ENCODE measurements around the gene FAM170B. TPM values are rescaled to one million over a fixed set of nuclear protein-coding genes. Genes with fewer than 3 reads are reported as not detected.

The FAM170B gene
- total RNA-seq, 5 donors from 2014 or later (not counting 1 experiment from before 2014, with no cell fraction given): 0.16 TPM; not detected in 4

- Histone ChIP-seq H3K27me3 (replicated peaks in 1 of 2; ENCODE audit: control insufficient read depth in 2 of 2, extremely low read depth in 1 of 2, insufficient read depth in 2 of 2, low read length in 1 of 2) (peaks cover 0 to 16% of the 10 kb centered on the region in 2 experiments), H3K36me3 (ENCODE audit: control insufficient read depth in 2 of 2, extremely low read depth in 1 of 2, insufficient read depth in 1 of 2, low read length in 1 of 2) (no peaks in the 10 kb centered on the region), H3K4me3 (ENCODE audit: control insufficient read depth in 1 of 2, extremely low read depth in 1 of 2, low read length in 1 of 2) (no peak overlapping the region), H3K9me3 (no peaks in the 10 kb centered on the region), H3K4me1 (ENCODE audit: control insufficient read depth in 1 of 2, extremely low read depth in 1 of 2, insufficient read depth in 2 of 2, low read length in 2 of 2) (peaks cover 0 to 4% of the 10 kb centered on the region in 2 experiments), H3K27ac (ENCODE audit: low read length) (no peak overlapping the region)
- Mint-ChIP-seq H3K4me1 (no peaks in the 10 kb centered on the region), H3K9me3 (peaks cover 0 to 3% (median 0%) of the 10 kb centered on the region in 3 donors), H3K4me3 (no peak overlapping the region), H3K36me3 (no peaks in the 10 kb centered on the region), H3K27me3 (peaks cover 13% of the 10 kb centered on the region in 2 donors), H3K27ac (no peak overlapping the region)
- 63% methylated on average over 3 of the region's 3 CpGs for WGBS (ENCODE audit: insufficient coverage)
- no peak for ATAC-seq (replicated peaks in 1 of 4)
- no peak for DNase-seq
- POLR2A ChIA-PET: no interaction called here
- CTCF ChIA-PET: interaction anchor here in 1 of 2 donors (1.1 kb wide), 1 partner anchor 9 kb away, joined by 5 read pairs; no protein-coding TSS in a partner anchor
Measured at GRCh38 chr10:49120911-49121310, 12.9 kb downstream of the FAM170B start.

DNA sequence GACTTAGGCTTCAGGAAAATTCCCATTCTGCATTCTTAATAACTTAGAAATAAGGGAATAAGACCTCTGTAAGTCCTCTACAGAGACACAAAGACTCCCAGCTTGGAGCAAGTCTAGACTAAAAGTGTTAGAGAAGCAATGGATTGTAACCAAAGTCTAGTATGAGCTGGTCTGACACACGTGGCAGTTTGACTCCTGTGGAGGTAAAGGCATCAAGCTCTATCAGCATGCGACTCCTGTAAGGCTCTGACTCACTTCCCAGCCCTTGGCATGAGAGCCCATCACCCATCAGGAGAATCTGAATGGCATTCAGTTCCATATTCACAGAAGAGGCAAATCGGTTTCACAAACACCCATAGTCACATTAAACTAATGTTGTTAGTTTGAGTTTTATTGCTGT, 14.1 kb downstream of the FAM170B start:
- Histone ChIP-seq H3K27me3 (replicated peaks in 1 of 2; ENCODE audit: control insufficient read depth in 2 of 2, extremely low read depth in 1 of 2, insufficient read depth in 2 of 2, low read length in 1 of 2) (peaks cover 0 to 23% of the 10 kb centered on the region in 2 experiments), H3K4me3 (ENCODE audit: control insufficient read depth in 1 of 2, extremely low read depth in 1 of 2, low read length in 1 of 2) (no peak overlapping the region), H3K36me3 (ENCODE audit: control insufficient read depth in 2 of 2, extremely low read depth in 1 of 2, insufficient read depth in 1 of 2, low read length in 1 of 2) (no peaks in the 10 kb centered on the region), H3K9me3 (no peaks in the 10 kb centered on the region), H3K4me1 (ENCODE audit: control insufficient read depth in 1 of 2, extremely low read depth in 1 of 2, insufficient read depth in 2 of 2, low read length in 2 of 2) (peaks cover 0 to 10% of the 10 kb centered on the region in 2 experiments), H3K27ac (ENCODE audit: low read length) (no peak overlapping the region)
- ATAC-seq (replicated peaks in 1 of 4) (no peak), DNase-seq (no peak)
- Mint-ChIP-seq H3K36me3 (no peaks in the 10 kb centered on the region), H3K4me3 (no peak overlapping the region), H3K4me1 (peaks cover 0 to 2% (median 2%) of the 10 kb centered on the region in 3 donors), H3K27me3 (peaks cover 13 to 19% of the 10 kb centered on the region in 2 donors), H3K27ac (no peak overlapping the region), H3K9me3 (peaks cover 0 to 3% (median 0%) of the 10 kb centered on the region in 3 donors)
- ChIA-PET POLR2A (no interaction called here), CTCF (interaction anchor here in 1 of 2 donors (0.6 kb wide), 1 partner anchor 427 kb away, joined by 3 read pairs; no protein-coding TSS in a partner anchor)
- 55% methylated on average over 2 of the region's 3 CpGs for WGBS (ENCODE audit: insufficient coverage)

GRCh38 chr10:49118430-49119074, 15.3 kb downstream of the FAM170B start:
- H3K4me1 ChIP-seq (ENCODE audit: control insufficient read depth in 1 of 2, extremely low read depth in 1 of 2, insufficient read depth in 2 of 2, low read length in 2 of 2): peaks cover 0 to 12% of the 10 kb centered on the region in 2 experiments
- H3K4me3 Mint-ChIP-seq: no peak overlapping the region
- H3K4me1 Mint-ChIP-seq: peaks cover 0 to 6% (median 3%) of the 10 kb centered on the region in 3 donors
- no peaks in the 10 kb centered on the region for H3K36me3 ChIP-seq (ENCODE audit: control insufficient read depth in 2 of 2, extremely low read depth in 1 of 2, insufficient read depth in 1 of 2, low read length in 1 of 2)
- no peaks in the 10 kb centered on the region for H3K9me3 ChIP-seq
- WGBS (ENCODE audit: insufficient coverage): 54% methylated on average over 1 of the region's 6 CpGs
- H3K27ac ChIP-seq (ENCODE audit: low read length): no peak overlapping the region
- no peak for ATAC-seq (replicated peaks in 1 of 4)
- no peak overlapping the region for H3K4me3 ChIP-seq (ENCODE audit: control insufficient read depth in 1 of 2, extremely low read depth in 1 of 2, low read length in 1 of 2)
- H3K9me3 Mint-ChIP-seq: peaks cover 0 to 3% (median 0%) of the 10 kb centered on the region in 3 donors
- POLR2A ChIA-PET: no interaction called here
- peaks cover 0 to 31% of the 10 kb centered on the region in 2 experiments for H3K27me3 ChIP-seq (replicated peaks in 1 of 2; ENCODE audit: control insufficient read depth in 2 of 2, extremely low read depth in 1 of 2, insufficient read depth in 2 of 2, low read length in 1 of 2)
- H3K36me3 Mint-ChIP-seq: no peaks in the 10 kb centered on the region
- H3K27ac Mint-ChIP-seq: no peak overlapping the region
- DNase-seq: no peak
- CTCF ChIA-PET: no interaction called here
- peaks cover 18 to 31% of the 10 kb centered on the region in 2 donors for H3K27me3 Mint-ChIP-seq

DNA sequence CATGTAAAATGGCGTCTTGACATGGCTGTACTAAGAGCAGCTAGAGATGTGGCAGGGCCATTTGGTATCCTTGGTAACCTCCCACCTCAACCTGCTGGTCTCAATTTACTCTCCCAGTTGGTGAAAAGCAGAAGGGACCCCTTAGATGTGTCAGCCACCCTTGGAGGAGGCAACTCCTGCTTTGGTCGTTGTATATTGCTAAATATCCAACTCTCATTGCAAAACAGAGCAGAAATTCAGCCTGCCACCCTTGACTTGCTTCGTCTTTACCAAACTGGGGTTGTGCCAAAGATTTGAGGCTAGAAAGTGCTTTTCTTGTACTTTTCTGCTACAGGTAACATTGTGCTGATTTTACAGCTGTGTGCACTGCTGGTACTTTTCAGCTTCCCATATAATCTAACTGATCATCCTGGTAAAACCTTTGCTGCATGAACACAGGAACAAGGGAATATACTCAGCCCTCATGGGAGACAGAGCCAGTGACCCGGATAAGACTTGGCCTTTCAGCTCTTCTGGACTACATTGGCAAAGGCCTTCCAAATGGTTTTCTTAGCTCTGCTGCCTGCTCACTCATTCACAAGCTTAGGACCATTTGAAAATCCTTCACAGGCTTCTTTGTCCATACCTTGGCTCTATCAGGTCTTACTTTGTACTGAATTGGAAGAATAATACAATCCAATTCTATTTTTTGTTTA, 16.3 kb downstream of the FAM170B start:
- no peaks in the 10 kb centered on the region for H3K36me3 ChIP-seq (ENCODE audit: control insufficient read depth in 2 of 2, extremely low read depth in 1 of 2, insufficient read depth in 1 of 2, low read length in 1 of 2)
- H3K9me3 Mint-ChIP-seq: peaks cover 0 to 3% (median 0%) of the 10 kb centered on the region in 3 donors
- peaks cover 22 to 34% of the 10 kb centered on the region in 2 donors for H3K27me3 Mint-ChIP-seq
- H3K27me3 ChIP-seq (replicated peaks in 1 of 2; ENCODE audit: control insufficient read depth in 2 of 2, extremely low read depth in 1 of 2, insufficient read depth in 2 of 2, low read length in 1 of 2): peaks cover 0 to 34% of the 10 kb centered on the region in 2 experiments
- H3K4me1 ChIP-seq (ENCODE audit: control insufficient read depth in 1 of 2, extremely low read depth in 1 of 2, insufficient read depth in 2 of 2, low read length in 2 of 2): peaks cover 0 to 12% of the 10 kb centered on the region in 2 experiments
- peaks cover 0 to 6% (median 3%) of the 10 kb centered on the region in 3 donors for H3K4me1 Mint-ChIP-seq
- WGBS (ENCODE audit: insufficient coverage): 89% methylated on average over 4 of the region's 4 CpGs
- DNase-seq: no peak
- H3K36me3 Mint-ChIP-seq: no peaks in the 10 kb centered on the region
- H3K4me3 ChIP-seq (ENCODE audit: control insufficient read depth in 1 of 2, extremely low read depth in 1 of 2, low read length in 1 of 2): no peak overlapping the region
- H3K27ac Mint-ChIP-seq: no peak overlapping the region
- ChIA-PET CTCF (no interaction called here), POLR2A (no interaction called here)
- ATAC-seq (replicated peaks in 1 of 4): no peak
- no peak overlapping the region for H3K27ac ChIP-seq (ENCODE audit: low read length)
- H3K9me3 ChIP-seq: no peaks in the 10 kb centered on the region
- H3K4me3 Mint-ChIP-seq: no peak overlapping the region

DNA sequence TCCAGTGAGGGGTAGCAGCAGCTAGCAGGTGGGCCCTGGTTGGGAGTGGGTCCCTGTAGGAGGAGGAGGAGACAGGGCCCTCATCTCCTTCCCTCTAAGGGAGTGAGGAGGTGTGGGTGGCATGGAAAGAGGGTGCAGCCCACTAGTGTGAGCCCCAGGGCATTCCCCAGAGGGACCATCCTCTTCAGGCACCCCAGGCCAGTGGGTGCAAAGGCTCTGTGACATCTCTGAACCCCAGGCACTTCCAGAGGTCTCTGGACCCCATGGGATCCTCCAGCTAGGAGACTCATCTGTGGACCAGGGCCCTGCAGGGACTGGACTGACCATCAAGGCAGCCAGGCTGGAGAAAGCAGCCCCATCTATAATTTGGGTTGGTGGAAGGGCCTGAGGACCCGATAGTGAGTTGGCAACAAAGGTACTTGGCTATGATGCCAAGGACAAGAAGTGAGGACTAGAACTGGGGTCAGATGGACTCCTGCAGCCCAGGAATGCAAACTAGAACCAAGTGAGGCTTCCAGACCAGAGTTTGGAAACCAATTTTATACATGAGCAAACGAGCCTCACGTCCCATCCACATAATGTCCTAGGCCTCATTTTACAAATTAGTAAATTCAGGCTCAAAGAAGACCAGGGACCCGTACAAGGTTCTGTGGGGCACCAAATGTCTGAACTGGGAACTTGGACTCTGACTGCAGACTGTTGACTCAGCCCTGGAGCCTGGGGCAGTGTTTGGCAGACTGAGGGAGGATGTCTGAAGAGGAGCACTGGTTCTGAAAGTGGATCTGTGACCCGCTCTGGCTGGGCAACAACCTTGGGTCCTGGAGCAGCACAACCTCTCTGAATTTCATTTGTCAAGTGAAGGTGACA, 17.1 kb downstream of the FAM170B start:
- ChIA-PET CTCF (no interaction called here), POLR2A (no interaction called here)
- Histone ChIP-seq H3K4me1 (ENCODE audit: control insufficient read depth in 1 of 2, extremely low read depth in 1 of 2, insufficient read depth in 2 of 2, low read length in 2 of 2) (peaks cover 0 to 12% of the 10 kb centered on the region in 2 experiments), H3K27ac (ENCODE audit: low read length) (no peak overlapping the region), H3K36me3 (ENCODE audit: control insufficient read depth in 2 of 2, extremely low read depth in 1 of 2, insufficient read depth in 1 of 2, low read length in 1 of 2) (no peaks in the 10 kb centered on the region), H3K9me3 (no peaks in the 10 kb centered on the region), H3K4me3 (ENCODE audit: control insufficient read depth in 1 of 2, extremely low read depth in 1 of 2, low read length in 1 of 2) (no peak overlapping the region), H3K27me3 (replicated peaks in 1 of 2; ENCODE audit: control insufficient read depth in 2 of 2, extremely low read depth in 1 of 2, insufficient read depth in 2 of 2, low read length in 1 of 2) (peaks cover 0 to 40% of the 10 kb centered on the region in 2 experiments)
- H3K4me3 Mint-ChIP-seq: no peak overlapping the region
- H3K27me3 Mint-ChIP-seq: peaks cover 20 to 36% of the 10 kb centered on the region in 2 donors
- ATAC-seq (replicated peaks in 1 of 4): no peak
- peaks cover 0 to under 1% (median 0%) of the 10 kb centered on the region in 3 donors for H3K9me3 Mint-ChIP-seq
- H3K36me3 Mint-ChIP-seq: no peaks in the 10 kb centered on the region
- DNase-seq: no peak
- H3K4me1 Mint-ChIP-seq: peaks cover 0 to 6% (median 3%) of the 10 kb centered on the region in 3 donors
- no peak overlapping the region for H3K27ac Mint-ChIP-seq
- whole genome bisulfite sequencing (ENCODE audit: insufficient coverage): 89% methylated on average over 4 of the region's 5 CpGs

Data from T-cell (primary cell).